HG03064 (cell line): Measurements from ENCODE around the gene RNF149.
"Not testable (repeated sequence)": the region's sequence is repeated elsewhere in the genome, so short reads cannot be mapped to it uniquely, and the experiment has no call there.

Source experiments
- ATAC-seq: cut with Tn5 transposase; IDR thresholded peaks from one replicate; pipeline ENCODE4 v1.9.1; 2021; ENCODE audit warnings: low read depth; ENCODE audit not compliant: unreplicated experiment

Gene RNF149

GRCh38 chr2:101332885-101333766 is 24.6 kb upstream of the RNF149 start:
- no peak for ATAC-seq

- ATAC-seq: no peak
Observed at GRCh38 chr2:101331202-101331601, 22.7 kb upstream of the RNF149 start.

- no peak for ATAC-seq
Observed at GRCh38 chr2:101330253-101330933, 21.9 kb upstream of the RNF149 start.

GRCh38 chr2:101329026-101329425 is 20.5 kb upstream of the RNF149 start:
- ATAC-seq: no peak

GRCh38 chr2:101328474-101329007 is 20.0 kb upstream of the RNF149 start:
- ATAC-seq: no peak

- no peak for ATAC-seq
Observed at GRCh38 chr2:101327863-101328394, 19.4 kb upstream of the RNF149 start.

GRCh38 chr2:101325425-101325824 is 16.9 kb upstream of the RNF149 start:
- no peak for ATAC-seq

- ATAC-seq: not testable (repeated sequence)
Observed at GRCh38 chr2:101316568-101316967, 8.1 kb upstream of the RNF149 start.

GRCh38 chr2:101311696-101312017 is 3.2 kb upstream of the RNF149 start:
- ATAC-seq: no peak

GRCh38 chr2:101310834-101311695 is 2.6 kb upstream of the RNF149 start:
- no peak for ATAC-seq

GRCh38 chr2:101310090-101310833 is 1.8 kb upstream of the RNF149 start:
- no peak for ATAC-seq

- ATAC-seq: peak; percentile 16
Observed at GRCh38 chr2:101307950-101308431, 510 bp downstream of the RNF149 start.

- no peak for ATAC-seq
Observed at GRCh38 chr2:101307503-101307902, 998 bp downstream of the RNF149 start.

- ATAC-seq: peak; percentile 1
Observed at GRCh38 chr2:101306410-101306809, 2.1 kb downstream of the RNF149 start.

- no peak for ATAC-seq
Observed at GRCh38 chr2:101305492-101306078, 2.9 kb downstream of the RNF149 start.

GRCh38 chr2:101305035-101305434 is 3.5 kb downstream of the RNF149 start:
- no peak for ATAC-seq

- ATAC-seq: no peak
Observed at GRCh38 chr2:101303688-101304087, 4.8 kb downstream of the RNF149 start.

- no peak for ATAC-seq
Observed at GRCh38 chr2:101302016-101302415, 6.5 kb downstream of the RNF149 start.

GRCh38 chr2:101300836-101301235 is 7.7 kb downstream of the RNF149 start:
- no peak for ATAC-seq
